HEK293 (cell line): ENCODE measurements around the gene PLEKHG2.

Source experiments
- ATF2 ChIP-seq: fragments of 450-650 bp; formaldehyde crosslinking; IDR thresholded peaks from 2 replicates; pipeline ENCODE4 v1.5.1; 2016; ENCODE audit warnings: missing biosample characterization, missing genetic modification characterization, low read depth
- EGR2 ChIP-seq: fragments of 450-650 bp; formaldehyde crosslinking; IDR thresholded peaks from 2 replicates; pipeline ENCODE4 v1.5.1; 2016; ENCODE audit warnings: low read depth, missing biosample characterization, missing genetic modification characterization
- GLIS2 ChIP-seq: fragments of 450-650 bp; formaldehyde crosslinking; IDR thresholded peaks from 2 replicates; pipeline ENCODE4 v1.5.1; 2016; ENCODE audit warnings: missing biosample characterization, missing genetic modification characterization
- KLF1 ChIP-seq: fragments of 450-650 bp; formaldehyde crosslinking; IDR thresholded peaks from 2 replicates; pipeline ENCODE4 v1.5.1; 2016; ENCODE audit warnings: missing biosample characterization, missing genetic modification characterization
- KLF9 ChIP-seq: fragments of 450-650 bp; formaldehyde crosslinking; IDR thresholded peaks from 2 replicates; pipeline ENCODE4 v1.5.1; 2016; ENCODE audit warnings: missing biosample characterization, missing genetic modification characterization, low read depth
- PATZ1 ChIP-seq: fragments of 450-650 bp; formaldehyde crosslinking; IDR thresholded peaks from 2 replicates; pipeline ENCODE4 v1.5.1; 2016; ENCODE audit warnings: missing biosample characterization, missing genetic modification characterization
- PRDM6 ChIP-seq: fragments of 450-650 bp; formaldehyde crosslinking; IDR thresholded peaks from 2 replicates; pipeline ENCODE4 v1.5.1; 2017; ENCODE audit warnings: missing biosample characterization, missing genetic modification characterization
- RBAK ChIP-seq: fragments of 450-650 bp; formaldehyde crosslinking; IDR thresholded peaks from 2 replicates; pipeline ENCODE4 v1.5.1; 2016; ENCODE audit warnings: missing biosample characterization, missing genetic modification characterization
- SCRT2 ChIP-seq: fragments of 450-650 bp; formaldehyde crosslinking; IDR thresholded peaks from 2 replicates; pipeline ENCODE4 v1.5.1; 2016; ENCODE audit warnings: missing biosample characterization, missing genetic modification characterization
- SETDB1 ChIP-seq: IDR thresholded peaks from one replicate; pipeline ENCODE4 v1.6.1; 2017; ENCODE audit warnings: mild to moderate bottlenecking, low read length, moderate library complexity, mixed read lengths; ENCODE audit not compliant: insufficient read length
- ZBTB48 ChIP-seq: fragments of 450-650 bp; formaldehyde crosslinking; IDR thresholded peaks from 2 replicates; pipeline ENCODE4 v1.5.1; 2016; ENCODE audit warnings: missing biosample characterization, missing genetic modification characterization
- ZNF148 ChIP-seq: fragments of 450-650 bp; formaldehyde crosslinking; IDR thresholded peaks from 2 replicates; pipeline ENCODE4 v1.5.0; 2017; ENCODE audit warnings: missing biosample characterization, missing genetic modification characterization, borderline replicate concordance
- ZNF155 ChIP-seq: fragments of 450-650 bp; formaldehyde crosslinking; IDR thresholded peaks from 2 replicates; pipeline ENCODE4 v1.5.1; 2016; ENCODE audit warnings: missing biosample characterization, missing genetic modification characterization
- ZNF211 ChIP-seq: fragments of 450-650 bp; formaldehyde crosslinking; IDR thresholded peaks from 2 replicates; pipeline ENCODE4 v1.5.1; 2016; ENCODE audit warnings: low read depth, missing biosample characterization, missing genetic modification characterization
- ZNF248 ChIP-seq: fragments of 450-650 bp; formaldehyde crosslinking; IDR thresholded peaks from 2 replicates; pipeline ENCODE4 v1.5.1; 2017; ENCODE audit warnings: missing biosample characterization, missing genetic modification characterization
- ZNF26 ChIP-seq: fragments of 450-650 bp; formaldehyde crosslinking; IDR thresholded peaks from 2 replicates; pipeline ENCODE4 v1.5.1; 2016; ENCODE audit warnings: missing biosample characterization, missing genetic modification characterization
- ZNF266 ChIP-seq: fragments of 450-650 bp; formaldehyde crosslinking; IDR thresholded peaks from 2 replicates; pipeline ENCODE4 v1.5.1; 2016; ENCODE audit warnings: missing biosample characterization, missing genetic modification characterization, low read depth
- ZNF311 ChIP-seq: fragments of 450-650 bp; formaldehyde crosslinking; IDR thresholded peaks from 2 replicates; pipeline ENCODE4 v1.5.1; 2017; ENCODE audit warnings: missing biosample characterization, missing genetic modification characterization, borderline replicate concordance
- ZNF341 ChIP-seq: fragments of 450-650 bp; formaldehyde crosslinking; IDR thresholded peaks from 2 replicates; pipeline ENCODE4; 2016; ENCODE audit warnings: low read depth, missing biosample characterization, missing genetic modification characterization
- ZNF366 ChIP-seq: fragments of 450-650 bp; formaldehyde crosslinking; conservative IDR thresholded peaks from 2 replicates; pipeline ENCODE4 v1.5.1; 2016; ENCODE audit warnings: missing biosample characterization, missing genetic modification characterization
- ZNF404 ChIP-seq: fragments of 450-650 bp; formaldehyde crosslinking; IDR thresholded peaks from 2 replicates; pipeline ENCODE4 v1.5.1; 2017; ENCODE audit warnings: missing biosample characterization, missing genetic modification characterization
- ZNF416 ChIP-seq: fragments of 450-650 bp; formaldehyde crosslinking; IDR thresholded peaks from 2 replicates; pipeline ENCODE4 v1.5.1; 2016; ENCODE audit warnings: missing biosample characterization, missing genetic modification characterization
- ZNF423 ChIP-seq: fragments of 450-650 bp; formaldehyde crosslinking; IDR thresholded peaks from 2 replicates; pipeline ENCODE4 v1.5.1; 2016; ENCODE audit warnings: missing biosample characterization, missing genetic modification characterization
- ZNF549 ChIP-seq: fragments of 450-650 bp; IDR thresholded peaks from 2 replicates; pipeline ENCODE4 v1.5.1; 2018; ENCODE audit warnings: missing biosample characterization, missing genetic modification characterization, mild to moderate bottlenecking, inconsistent platforms, moderate library complexity
- ZNF585B ChIP-seq: fragments of 450-650 bp; formaldehyde crosslinking; IDR thresholded peaks from 2 replicates; pipeline ENCODE4 v1.5.1; 2016; ENCODE audit warnings: missing biosample characterization, missing genetic modification characterization
- ZNF621 ChIP-seq: fragments of 450-650 bp; formaldehyde crosslinking; IDR thresholded peaks from 2 replicates; pipeline ENCODE4 v1.5.1; 2017; ENCODE audit warnings: missing biosample characterization, missing genetic modification characterization
- ZNF623 ChIP-seq: fragments of 450-650 bp; formaldehyde crosslinking; IDR thresholded peaks from 2 replicates; pipeline ENCODE4 v1.5.1; 2016; ENCODE audit warnings: missing biosample characterization, missing genetic modification characterization
- ZNF639 ChIP-seq: fragments of 450-650 bp; formaldehyde crosslinking; IDR thresholded peaks from 2 replicates; pipeline ENCODE4 v1.5.1; 2016; ENCODE audit warnings: missing biosample characterization, missing genetic modification characterization
- ZNF76 ChIP-seq: fragments of 450-650 bp; formaldehyde crosslinking; IDR thresholded peaks from 2 replicates; pipeline ENCODE4; 2016; ENCODE audit warnings: low read depth, missing biosample characterization, missing genetic modification characterization, borderline replicate concordance
- ZNF777 ChIP-seq: fragments of 450-650 bp; formaldehyde crosslinking; IDR thresholded peaks from 2 replicates; pipeline ENCODE4 v1.5.1; 2017; ENCODE audit warnings: missing biosample characterization, missing genetic modification characterization, borderline replicate concordance
- ZSCAN16 ChIP-seq: fragments of 450-650 bp; formaldehyde crosslinking; IDR thresholded peaks from 2 replicates; pipeline ENCODE4 v1.5.1; 2016; ENCODE audit warnings: missing biosample characterization, missing genetic modification characterization

Gene PLEKHG2

GRCh38 chr19:39413272-39413910 lies 922 bp downstream of the PLEKHG2 start (continued):
- TF ChIP-seq ZNF26 (tag by site-specific recombination) (no peak), ZNF211 (no peak), ZNF423 (tag by site-specific recombination) (peak; percentile 72), ZNF248 (tag by site-specific recombination) (no peak), SCRT2 (tag by site-specific recombination) (no peak), SETDB1 (no peak), ZNF311 (tag by site-specific recombination) (no peak), ZBTB48 (tag by site-specific recombination) (peak; percentile 100), ZNF366 (tag by site-specific recombination) (peak; percentile 37; the same call in 1 of the 2 replicates), ZSCAN16 (tag by site-specific recombination) (no peak), EGR2 (tag by site-specific recombination) (peak; percentile 91), ZNF266 (tag by site-specific recombination) (no peak), GLIS2 (peak; percentile 96), ZNF585B (tag by site-specific recombination) (no peak), ZNF404 (tag by site-specific recombination) (no peak), ATF2 (tag by site-specific recombination) (no peak), PATZ1 (tag by site-specific recombination) (peak; percentile 80), ZNF623 (tag by site-specific recombination) (no peak), ZNF341 (tag by site-specific recombination) (peak; percentile 100), KLF1 (tag by site-specific recombination) (peak; percentile 68; the same call in 1 of the 2 replicates), ZNF148 (tag by site-specific recombination) (no peak), ZNF621 (tag by site-specific recombination) (no peak), KLF9 (tag by site-specific recombination) (peak; percentile 92), PRDM6 (tag by site-specific recombination) (no peak), ZNF777 (tag by site-specific recombination) (no peak), ZNF76 (peak; percentile 91), ZNF549 (tag by site-specific recombination) (no peak), ZNF639 (tag by site-specific recombination) (no peak), RBAK (tag by site-specific recombination) (no peak), ZNF416 (no peak), ZNF155 (tag by site-specific recombination) (no peak)
